Measurements from ENCODE around the gene ZNF630. TPM values are rescaled to one million over a fixed set of nuclear protein-coding genes. Genes with fewer than 3 reads are reported as not detected.

The ZNF630 gene
- total RNA-seq, 1 experiment from 2014 or later = 4.4 TPM

DNA sequence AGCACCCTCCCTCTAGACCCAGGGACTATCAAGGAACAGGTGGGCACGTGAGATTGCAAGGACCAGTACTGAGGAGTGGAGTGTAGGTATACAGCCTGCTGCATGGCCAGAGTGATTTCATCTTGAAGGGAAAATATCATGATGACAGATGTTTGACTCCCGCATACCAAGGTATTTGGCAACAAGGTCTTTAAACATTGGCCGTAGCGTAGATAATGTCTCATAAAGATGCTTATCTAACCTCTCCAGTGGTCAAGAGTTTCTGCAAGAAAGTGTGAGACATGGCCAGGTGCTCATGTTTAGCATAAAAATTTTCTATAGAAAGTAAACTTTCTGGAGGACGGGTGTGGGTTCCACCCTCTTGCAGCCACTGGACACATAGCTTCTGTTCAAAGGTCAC lies 18.7 kb upstream of the ZNF630 start:
- BruUV-seq (replicated peaks) = no TSS peak
- no peaks in the 10 kb centered on the region for H3K79me2 ChIP-seq (ENCODE audit: low read length)
- no peaks in the 10 kb centered on the region for H3K36me3 ChIP-seq (ENCODE audit: low read depth, low read length)
- no peaks in the 10 kb centered on the region for H3K9me3 ChIP-seq (ENCODE audit: low read length)
- intact Hi-C loops (cut with micrococcal nuclease) = no loop called here
- H3K9me2 ChIP-seq (replicated peaks; ENCODE audit: low read length) = no peaks in the 10 kb centered on the region
- DNase-seq (peak; percentile 88), ATAC-seq (peak; percentile 46)
- peak overlapping the region; percentile 67 for H3K27ac ChIP-seq (ENCODE audit: low read length)
- TF ChIP-seq EZH2phosphoT487 (IDR thresholded peaks at IDR 0.05; ENCODE audit: borderline replicate concordance, low read length) = no peak
- ChIA-PET POLR2A (ENCODE audit: unreplicated experiment) (no interaction called here), CTCF (no interaction called here)
- peaks cover 18% of the 10 kb centered on the region for H3K4me1 ChIP-seq (ENCODE audit: insufficient read depth, low read length)
- peak overlapping the region; percentile 54 for H3K4me2 ChIP-seq (ENCODE audit: low read length)
- no peak overlapping the region for H2AFZ ChIP-seq (ENCODE audit: low read length)
- H4K20me1 ChIP-seq (ENCODE audit: low read length) = no peaks in the 10 kb centered on the region
- H3K4me3 ChIP-seq (ENCODE audit: low read length) = no peak overlapping the region
- H3K9ac ChIP-seq (ENCODE audit: low read length) = no peak overlapping the region
- no peaks in the 10 kb centered on the region for H3K27me3 ChIP-seq (ENCODE audit: low read length)
- H3F3A ChIP-seq (ENCODE audit: low read length, unreplicated experiment) = peaks cover 3% of the 10 kb centered on the region

- ChIA-PET CTCF (no interaction called here), POLR2A (ENCODE audit: unreplicated experiment) (interaction anchor here (0.6 kb wide), 1 partner anchor 489 kb away, joined by 6 read pairs; no protein-coding TSS in a partner anchor)
- no TSS peak for BruUV-seq (replicated peaks)
- no peaks in the 10 kb centered on the region for H3K9me3 ChIP-seq (ENCODE audit: low read length)
- H3K9ac ChIP-seq (ENCODE audit: low read length) = no peak overlapping the region
- H3K4me2 ChIP-seq (ENCODE audit: low read length) = no peak overlapping the region
- H3F3A ChIP-seq (ENCODE audit: low read length, unreplicated experiment) = peaks cover 3% of the 10 kb centered on the region
- peak; percentile 59 for DNase-seq
- intact Hi-C loops (cut with micrococcal nuclease) = loop anchor here (1.0 to 10.0 kb wide), 2 partner anchors 79 to 199 kb away; no protein-coding TSS in a partner anchor
- H3K9me2 ChIP-seq (replicated peaks; ENCODE audit: low read length) = no peaks in the 10 kb centered on the region
- peaks cover 30% of the 10 kb centered on the region for H3K4me1 ChIP-seq (ENCODE audit: insufficient read depth, low read length)
- no peak overlapping the region for H3K27ac ChIP-seq (ENCODE audit: low read length)
- H4K20me1 ChIP-seq (ENCODE audit: low read length) = no peaks in the 10 kb centered on the region
- no peaks in the 10 kb centered on the region for H3K27me3 ChIP-seq (ENCODE audit: low read length)
- peak; percentile 69 for ATAC-seq
- no peak overlapping the region for H3K4me3 ChIP-seq (ENCODE audit: low read length)
- H3K36me3 ChIP-seq (ENCODE audit: low read depth, low read length) = no peaks in the 10 kb centered on the region
- no peaks in the 10 kb centered on the region for H3K79me2 ChIP-seq (ENCODE audit: low read length)
- no peak overlapping the region for H2AFZ ChIP-seq (ENCODE audit: low read length)
- no peak for TF ChIP-seq EZH2 (IDR thresholded peaks at IDR 0.05; ENCODE audit: low read length, unreplicated experiment)
- TF ChIP-seq, protein P1, sequence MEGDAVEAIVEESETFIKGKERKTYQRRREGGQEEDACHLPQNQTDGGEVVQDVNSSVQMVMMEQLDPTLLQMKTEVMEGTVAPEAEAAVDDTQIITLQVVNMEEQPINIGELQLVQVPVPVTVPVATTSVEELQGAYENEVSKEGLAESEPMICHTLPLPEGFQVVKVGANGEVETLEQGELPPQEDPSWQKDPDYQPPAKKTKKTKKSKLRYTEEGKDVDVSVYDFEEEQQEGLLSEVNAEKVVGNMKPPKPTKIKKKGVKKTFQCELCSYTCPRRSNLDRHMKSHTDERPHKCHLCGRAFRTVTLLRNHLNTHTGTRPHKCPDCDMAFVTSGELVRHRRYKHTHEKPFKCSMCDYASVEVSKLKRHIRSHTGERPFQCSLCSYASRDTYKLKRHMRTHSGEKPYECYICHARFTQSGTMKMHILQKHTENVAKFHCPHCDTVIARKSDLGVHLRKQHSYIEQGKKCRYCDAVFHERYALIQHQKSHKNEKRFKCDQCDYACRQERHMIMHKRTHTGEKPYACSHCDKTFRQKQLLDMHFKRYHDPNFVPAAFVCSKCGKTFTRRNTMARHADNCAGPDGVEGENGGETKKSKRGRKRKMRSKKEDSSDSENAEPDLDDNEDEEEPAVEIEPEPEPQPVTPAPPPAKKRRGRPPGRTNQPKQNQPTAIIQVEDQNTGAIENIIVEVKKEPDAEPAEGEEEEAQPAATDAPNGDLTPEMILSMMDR (conservative IDR thresholded peaks at IDR 0.05; ENCODE audit: low read depth, low read length) = no peak
- no peak for TF ChIP-seq EZH2phosphoT487 (IDR thresholded peaks at IDR 0.05; ENCODE audit: borderline replicate concordance, low read length)
These were observed 14.6 kb upstream of the ZNF630 start for GRCh38 chrX:48086082-48086481.

DNA sequence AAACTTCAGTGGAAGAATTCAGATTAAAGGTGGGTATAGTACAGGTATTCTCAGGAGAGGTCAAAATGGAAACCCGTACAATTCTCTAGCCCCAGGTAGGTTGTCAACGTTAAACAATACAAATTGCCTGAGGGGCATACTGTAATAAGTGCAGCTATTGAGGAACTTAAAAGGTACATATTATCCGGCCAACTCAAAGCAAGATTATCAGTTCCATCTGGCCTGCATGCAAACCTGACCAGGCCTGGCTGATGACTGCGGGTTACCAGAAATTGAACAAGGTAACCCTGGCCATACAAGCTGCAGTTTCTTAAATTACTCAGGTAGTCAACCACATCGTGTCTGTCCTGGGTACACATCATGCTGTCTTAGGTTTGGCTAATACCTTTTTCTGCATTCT lies 12.3 kb upstream of the ZNF630 start:
- POLR2A ChIA-PET (ENCODE audit: unreplicated experiment) = no interaction called here
- Histone ChIP-seq H3K9me2 (replicated peaks; ENCODE audit: low read length) (no peaks in the 10 kb centered on the region), H3F3A (ENCODE audit: low read length, unreplicated experiment) (no peaks in the 10 kb centered on the region), H3K27ac (ENCODE audit: low read length) (peak overlapping the region; percentile 50), H3K9ac (ENCODE audit: low read length) (no peak overlapping the region), H2AFZ (ENCODE audit: low read length) (no peak overlapping the region), H3K4me2 (ENCODE audit: low read length) (peak overlapping the region; percentile 33; the same call in 1 of the 2 replicates), H3K4me1 (ENCODE audit: insufficient read depth, low read length) (peaks cover 18% of the 10 kb centered on the region; the same call in 1 of the 2 replicates), H3K4me3 (ENCODE audit: low read length) (no peak overlapping the region), H3K36me3 (ENCODE audit: low read depth, low read length) (no peaks in the 10 kb centered on the region), H3K79me2 (ENCODE audit: low read length) (no peaks in the 10 kb centered on the region), H3K27me3 (ENCODE audit: low read length) (no peaks in the 10 kb centered on the region), H3K9me3 (ENCODE audit: low read length) (no peaks in the 10 kb centered on the region), H4K20me1 (ENCODE audit: low read length) (no peaks in the 10 kb centered on the region)
- DNase-seq (peak; percentile 38), ATAC-seq (no peak)
- BruUV-seq (replicated peaks) = no TSS peak
- CTCF ChIA-PET = interaction anchor here (0.9 to 1.0 kb wide), 2 partner anchors 403 to 410 kb away, joined by 3 to 4 read pairs; no protein-coding TSS in a partner anchor
- TF ChIP-seq, protein P1 (conservative IDR thresholded peaks at IDR 0.05; ENCODE audit: low read depth, low read length) = no peak
- TF ChIP-seq EZH2 (IDR thresholded peaks at IDR 0.05; ENCODE audit: low read length, unreplicated experiment) = no peak
- TF ChIP-seq EZH2phosphoT487 (IDR thresholded peaks at IDR 0.05; ENCODE audit: borderline replicate concordance, low read length) = no peak
- intact Hi-C loops (cut with micrococcal nuclease) = loop anchor here (1.0 to 10.0 kb wide), 3 partner anchors 201 to 428 kb away; no protein-coding TSS in a partner anchor

Measured in PC-3 (cell line).